Natural killer cell (primary cell): ENCODE results near the gene SETD3. TPM values are rescaled to one million over a fixed set of nuclear protein-coding genes. Genes with fewer than 3 reads are reported as not detected.

Experiments used
- ATAC-seq, 3 donors: fragments of 150-1000 bp in 2 of 3; fragments of 200-7000 bp in 1 of 3; cut with Tn5 transposase; 1 replicate in 1 of 3; 2 replicates in 2 of 3; pipeline ENCODE4 v1.10.0; 2021; ENCODE audit warnings: mild to moderate bottlenecking in 2 of 3, moderate library complexity in 2 of 3
- DNase-seq, 2 donors: peaks; one replicate each; pipeline versions ENCODE4 v3.0.0 to v3.0.0-alpha.2; 2013 to 2021; ENCODE audit warnings: mixed read lengths in 1 of 2
- H3K27ac ChIP-seq: one replicate; pipeline ENCODE4 v1.5.1; 2013; ENCODE audit warnings: mild to moderate bottlenecking, low read length
- H3K27me3 ChIP-seq: one replicate; pipeline ENCODE4 v1.6.1; 2013; ENCODE audit warnings: low read length; ENCODE audit not compliant: control insufficient read depth, insufficient read depth
- H3K36me3 ChIP-seq: one replicate; pipeline ENCODE4 v1.6.1; 2013; ENCODE audit warnings: low read length; ENCODE audit not compliant: control insufficient read depth, insufficient read depth
- H3K4me1 ChIP-seq: one replicate; pipeline ENCODE4 v1.6.1; 2013; ENCODE audit warnings: low read length; ENCODE audit not compliant: control insufficient read depth, insufficient read depth
- H3K4me3 ChIP-seq: one replicate; pipeline ENCODE4 v1.5.1; 2013; ENCODE audit warnings: low read length
- H3K9me3 ChIP-seq: one replicate; pipeline ENCODE4 v1.6.1; 2013; ENCODE audit warnings: low read length; ENCODE audit not compliant: control insufficient read depth, insufficient read depth
- H3K27ac Mint-ChIP-seq, 2 donors: one replicate each; pipeline ENCODE4 v1.8.0; 2022; ENCODE audit warnings: mild to moderate bottlenecking in 2 of 2, mixed read lengths in 2 of 2, moderate library complexity in 1 of 2
- H3K27me3 Mint-ChIP-seq, 2 donors: one replicate each; pipeline ENCODE4 v1.8.0; 2022; ENCODE audit warnings: low read depth in 2 of 2, mixed read lengths in 2 of 2
- H3K36me3 Mint-ChIP-seq: one replicate; pipeline ENCODE4 v1.8.0; 2022; ENCODE audit warnings: mixed read lengths
- H3K4me1 Mint-ChIP-seq, 2 donors: one replicate each; pipeline ENCODE4 v1.8.0; 2022; ENCODE audit warnings: mixed read lengths in 2 of 2
- H3K4me3 Mint-ChIP-seq: one replicate; pipeline ENCODE4 v1.8.0; 2022; ENCODE audit warnings: mild to moderate bottlenecking, moderate library complexity, mixed read lengths
- H3K9me3 Mint-ChIP-seq, 2 donors: one replicate each; pipeline ENCODE4 v1.8.0; 2022; ENCODE audit warnings: mixed read lengths in 2 of 2
- CTCF ChIP-seq: fragments of 200-600 bp; IDR thresholded peaks from one replicate; pipeline ENCODE4 v1.8.0; 2022; ENCODE audit warnings: antibody characterized with exemption
- WGBS: methylation state at CpG from one replicate; pipeline ENCODE4 v1.1.7; 2013; ENCODE audit warnings: missing lambda C conversion rate; ENCODE audit not compliant: insufficient coverage; 5-methylcytosine and 5-hydroxymethylcytosine counted together
- intact Hi-C: fragments of 100-400 bp; cut with micrococcal nuclease; formaldehyde crosslinking; loops from one replicate; pipeline ENCODE4 v1.14.2; 2022
- total RNA-seq, 4 donors: library from RNA; stranded (reverse); fragments of 120-200 nt in 1 of 4; gene quantifications; one replicate each; pipeline versions ENCODE4 v1.2.3 to v1.2.4, GENCODE V29; 2013 to 2022

The SETD3 gene
- total RNA-seq, 3 donors from 2014 or later (not counting 1 experiment from before 2014, with no cell fraction given) = 111 to 160 (median 137) TPM

DNA sequence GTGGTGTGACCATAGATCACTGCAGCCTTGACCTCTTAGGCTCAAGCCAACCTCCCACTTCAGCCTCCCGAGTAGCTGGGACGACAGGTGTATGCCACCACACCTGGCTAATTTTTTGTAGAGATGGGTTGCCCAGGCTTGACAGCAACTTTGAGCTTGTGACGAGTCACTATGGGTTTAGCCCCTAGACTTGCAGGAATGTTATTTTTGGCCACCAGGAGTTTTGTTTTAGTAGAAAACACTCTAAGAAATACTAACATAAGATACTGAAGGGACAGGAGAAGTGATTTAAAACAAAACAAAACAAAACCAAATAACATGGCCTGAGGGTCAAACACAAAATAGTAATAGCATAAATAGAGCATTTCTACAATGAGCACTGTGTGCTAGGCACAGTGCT is 26.4 kb downstream of the SETD3 start:
- TF ChIP-seq CTCF = no peak
- Histone ChIP-seq H3K27ac (no peak overlapping the region), H3K27me3 (no peaks in the 10 kb centered on the region), H3K4me3 (no peak overlapping the region), H3K36me3 (peaks cover 45% of the 10 kb centered on the region), H3K4me1 (peaks cover 16% of the 10 kb centered on the region), H3K9me3 (no peaks in the 10 kb centered on the region)
- no peak overlapping the region for H3K4me3 Mint-ChIP-seq
- DNase-seq (no peak), ATAC-seq (no peak)
- no peaks in the 10 kb centered on the region for H3K27me3 Mint-ChIP-seq
- intact Hi-C loops = no loop called here
- no peaks in the 10 kb centered on the region for H3K9me3 Mint-ChIP-seq
- H3K4me1 Mint-ChIP-seq = peaks cover 30 to 38% of the 10 kb centered on the region in 2 donors
- peaks cover 18% of the 10 kb centered on the region for H3K36me3 Mint-ChIP-seq
- H3K27ac Mint-ChIP-seq = peak overlapping the region in 1 of 2 donors; percentile 36
- WGBS = 85% methylated on average over 2 of the region's 3 CpGs

- Mint-ChIP-seq H3K36me3 (peaks cover 11% of the 10 kb centered on the region), H3K4me3 (no peak overlapping the region)
Observed at GRCh38 chr14:99452968-99453367, 27.7 kb downstream of the SETD3 start.

GRCh38 chr14:99451234-99451633 is 29.4 kb downstream of the SETD3 start:
- Histone ChIP-seq H3K9me3 (no peaks in the 10 kb centered on the region), H3K4me3 (no peak overlapping the region), H3K27me3 (no peaks in the 10 kb centered on the region), H3K27ac (peak overlapping the region; percentile 13), H3K36me3 (peaks cover 41% of the 10 kb centered on the region), H3K4me1 (peaks cover 27% of the 10 kb centered on the region)
- peak in 1 of 3 donors; percentile 27 for ATAC-seq
- no peak for DNase-seq
- TF ChIP-seq CTCF = no peak
- H3K36me3 Mint-ChIP-seq = peaks cover 12% of the 10 kb centered on the region
- H3K27ac Mint-ChIP-seq = peak overlapping the region; percentile 91 to 94
- peaks cover 53 to 59% of the 10 kb centered on the region in 2 donors for H3K4me1 Mint-ChIP-seq
- H3K27me3 Mint-ChIP-seq = no peaks in the 10 kb centered on the region
- intact Hi-C loops = no loop called here
- no peaks in the 10 kb centered on the region for H3K9me3 Mint-ChIP-seq
- H3K4me3 Mint-ChIP-seq = peak overlapping the region; percentile 63
- 91% methylated on average over 1 of the region's 5 CpGs for WGBS

More at GRCh38 chr14:99452968-99453367, 27.7 kb downstream of the SETD3 start:
- H3K27ac ChIP-seq = no peak overlapping the region
- no CpG with 5 or more reads among the region's 4 CpGs for WGBS
- no peaks in the 10 kb centered on the region for H3K27me3 ChIP-seq
- H3K9me3 ChIP-seq = no peaks in the 10 kb centered on the region
- H3K36me3 ChIP-seq = peaks cover 44% of the 10 kb centered on the region
- DNase-seq (no peak), ATAC-seq (no peak)
- Mint-ChIP-seq H3K9me3 (no peaks in the 10 kb centered on the region), H3K4me1 (peaks cover 41 to 50% of the 10 kb centered on the region in 2 donors), H3K27me3 (no peaks in the 10 kb centered on the region), H3K27ac (peak overlapping the region in 1 of 2 donors; percentile 94)
- TF ChIP-seq CTCF = no peak
- intact Hi-C loops = no loop called here
- H3K4me3 ChIP-seq = no peak overlapping the region
- H3K4me1 ChIP-seq = peaks cover 23% of the 10 kb centered on the region

DNA sequence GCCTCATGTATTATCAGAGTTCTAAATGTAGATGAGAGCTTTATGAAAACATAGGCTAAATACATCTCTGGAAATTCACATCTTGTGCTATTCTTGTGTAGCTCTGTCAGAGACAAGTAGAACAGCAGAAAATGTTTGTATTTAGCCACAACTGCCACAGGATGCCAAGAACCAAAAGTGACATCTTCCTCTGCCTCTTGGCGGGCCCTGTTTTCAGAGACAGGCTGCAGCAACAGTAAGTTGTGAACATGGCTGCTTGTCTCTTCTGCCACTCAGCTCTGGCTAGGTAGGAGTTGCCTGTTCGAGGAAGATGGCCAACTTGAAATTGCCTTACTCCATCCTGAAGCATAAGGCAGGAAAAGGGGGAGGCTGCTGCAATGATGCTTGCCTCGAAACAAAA is 30.4 kb downstream of the SETD3 start:
- 65% methylated on average over 2 of the region's 3 CpGs for WGBS
- Histone ChIP-seq H3K36me3 (peaks cover 36% of the 10 kb centered on the region), H3K4me3 (no peak overlapping the region), H3K4me1 (peaks cover 27% of the 10 kb centered on the region), H3K9me3 (no peaks in the 10 kb centered on the region), H3K27me3 (no peaks in the 10 kb centered on the region), H3K27ac (peak overlapping the region; percentile 60)
- no peak for TF ChIP-seq CTCF
- H3K36me3 Mint-ChIP-seq = peaks cover 20% of the 10 kb centered on the region
- no peaks in the 10 kb centered on the region for H3K27me3 Mint-ChIP-seq
- ATAC-seq (peak; percentile 61 to 83 (median 78)), DNase-seq (no peak)
- peaks cover 52 to 68% of the 10 kb centered on the region in 2 donors for H3K4me1 Mint-ChIP-seq
- H3K27ac Mint-ChIP-seq = peak overlapping the region; percentile 91 to 94
- no peaks in the 10 kb centered on the region for H3K9me3 Mint-ChIP-seq
- H3K4me3 Mint-ChIP-seq = peak overlapping the region; percentile 74
- intact Hi-C loops = no loop called here
